Activated CD8-positive, alpha-beta memory T cell treated with anti-CD3 and anti-CD28 coated beads for 36 hours (primary cell): Measurements from ENCODE around the gene STRN. TPM values are rescaled to one million over a fixed set of nuclear protein-coding genes. Genes with fewer than 3 reads are reported as not detected.
"Not testable (repeated sequence)": the region's sequence is repeated elsewhere in the genome, so short reads cannot be mapped to it uniquely, and the experiment has no call there.

Experiments
- CTCF ChIA-PET: fragments of 350-600 bp; sonication (Branson Sonifier 250); formaldehyde crosslinking; loops from one replicate; lab custom pipeline; 2021; ENCODE audit warnings: antibody characterized with exemption; lab: Charles Lee
- POLR2A ChIA-PET: fragments of 350-600 bp; sonication (Branson Sonifier 250); formaldehyde crosslinking; loops from one replicate; lab custom pipeline; 2021; ENCODE audit warnings: antibody characterized with exemption; lab: Charles Lee
- total RNA-seq, 2 experiments: library from RNA; stranded (reverse); gene quantifications; one replicate each; pipeline ENCODE4 v1.2.3, GENCODE V29; 2021

The STRN gene
- total RNA-seq, 2 experiments from 2014 or later = 25.6 to 27.9 TPM

DNA sequence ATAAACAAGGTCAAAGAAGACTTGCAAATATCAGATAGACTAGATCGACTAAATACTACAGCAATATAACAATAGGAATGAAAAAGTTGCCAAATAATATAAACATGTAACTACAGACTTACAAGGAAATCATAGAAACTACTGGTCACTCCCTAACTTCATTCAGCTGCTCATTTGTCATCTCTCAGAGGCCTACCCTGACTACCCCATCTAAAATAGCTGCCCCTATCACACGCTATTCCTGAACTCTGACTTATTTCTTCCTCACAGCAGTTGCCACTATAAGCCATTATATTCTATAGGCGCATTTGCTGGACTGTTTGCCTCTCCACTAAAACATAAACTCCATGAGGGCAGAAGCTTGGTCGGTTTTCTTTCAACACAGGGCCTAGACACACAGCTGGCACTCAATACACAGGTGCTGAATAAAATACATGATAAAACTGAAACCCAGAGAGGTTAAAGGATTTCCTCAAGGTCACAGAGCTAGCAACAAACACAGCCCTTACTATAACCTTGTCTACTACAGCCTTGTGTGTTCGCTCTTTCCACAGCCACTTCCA lies 1.8 kb downstream of the STRN start:
- ChIA-PET POLR2A (no interaction called here), CTCF (no interaction called here)

DNA sequence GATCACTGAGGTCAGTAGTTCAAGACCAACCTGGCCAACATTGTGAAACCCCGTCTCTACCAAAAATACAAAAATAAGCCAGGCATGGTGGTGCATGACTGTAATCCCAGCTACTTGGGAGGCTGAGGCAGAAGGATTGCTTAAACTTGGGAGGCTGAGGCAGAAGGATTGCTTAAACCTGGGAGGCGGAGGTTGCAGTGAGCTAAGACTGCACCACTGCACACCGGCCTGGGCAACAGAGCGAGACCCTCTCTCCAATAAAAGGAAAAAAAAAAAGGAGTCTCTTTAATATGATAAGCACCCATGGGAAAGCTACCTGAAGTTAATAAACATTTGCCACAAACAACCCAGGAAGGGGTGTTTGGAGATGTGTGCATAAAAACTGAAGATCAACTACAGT lies 2.6 kb downstream of the STRN start:
- ChIA-PET CTCF (no interaction called here), POLR2A (interaction anchor here (0.5 kb wide), 1 partner anchor 44 kb away, joined by 3 read pairs; no protein-coding TSS in a partner anchor)

DNA sequence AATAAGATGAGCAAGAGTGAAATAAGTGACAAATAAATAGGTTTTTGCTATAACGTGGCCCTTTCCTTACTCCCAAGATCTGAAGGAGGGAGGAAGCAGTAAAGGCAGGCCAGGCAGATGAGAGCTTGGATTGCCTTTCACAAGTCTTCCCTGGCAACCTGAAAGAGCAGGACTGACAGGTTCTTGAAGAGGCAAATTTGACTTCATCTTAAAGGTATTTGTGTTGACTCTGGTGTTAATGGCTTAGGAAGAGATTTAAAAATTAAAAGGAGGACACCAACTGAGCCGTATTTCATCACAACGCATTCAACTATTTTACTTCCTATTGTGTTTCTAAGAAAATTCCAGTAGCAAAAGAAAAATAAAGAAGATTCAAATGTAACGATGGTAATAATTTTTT lies 3.2 kb downstream of the STRN start:
- POLR2A ChIA-PET = interaction anchor here (0.5 kb wide), 1 partner anchor 43 kb away, joined by 3 read pairs; no protein-coding TSS in a partner anchor
- CTCF ChIA-PET = interaction anchor here (0.6 kb wide), 1 partner anchor 573 kb away, joined by 5 read pairs; no protein-coding TSS in a partner anchor

DNA sequence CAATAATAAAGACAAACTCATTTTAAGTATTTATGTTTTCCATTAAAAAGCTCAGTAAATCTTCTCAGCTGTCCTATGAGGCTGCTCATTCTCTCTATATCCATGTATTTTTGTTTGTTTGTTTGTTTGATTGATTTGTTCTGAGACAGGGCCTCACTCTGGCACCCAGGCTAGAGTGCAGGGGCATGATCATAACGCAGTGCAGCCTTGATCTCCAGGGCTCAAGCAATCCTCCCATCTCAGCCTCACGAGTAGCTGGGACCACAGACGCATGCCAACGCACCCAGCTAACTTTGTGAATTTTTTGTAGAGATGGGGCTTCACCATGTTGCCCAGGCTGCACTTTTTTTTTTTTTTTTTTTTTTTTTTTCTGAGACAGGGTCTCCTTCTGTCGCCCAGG lies 5.6 kb downstream of the STRN start:
- CTCF ChIA-PET = interaction anchor here (1.4 kb wide), 1 partner anchor 10 kb away, joined by 3 read pairs; no protein-coding TSS in a partner anchor
- POLR2A ChIA-PET = no interaction called here

DNA sequence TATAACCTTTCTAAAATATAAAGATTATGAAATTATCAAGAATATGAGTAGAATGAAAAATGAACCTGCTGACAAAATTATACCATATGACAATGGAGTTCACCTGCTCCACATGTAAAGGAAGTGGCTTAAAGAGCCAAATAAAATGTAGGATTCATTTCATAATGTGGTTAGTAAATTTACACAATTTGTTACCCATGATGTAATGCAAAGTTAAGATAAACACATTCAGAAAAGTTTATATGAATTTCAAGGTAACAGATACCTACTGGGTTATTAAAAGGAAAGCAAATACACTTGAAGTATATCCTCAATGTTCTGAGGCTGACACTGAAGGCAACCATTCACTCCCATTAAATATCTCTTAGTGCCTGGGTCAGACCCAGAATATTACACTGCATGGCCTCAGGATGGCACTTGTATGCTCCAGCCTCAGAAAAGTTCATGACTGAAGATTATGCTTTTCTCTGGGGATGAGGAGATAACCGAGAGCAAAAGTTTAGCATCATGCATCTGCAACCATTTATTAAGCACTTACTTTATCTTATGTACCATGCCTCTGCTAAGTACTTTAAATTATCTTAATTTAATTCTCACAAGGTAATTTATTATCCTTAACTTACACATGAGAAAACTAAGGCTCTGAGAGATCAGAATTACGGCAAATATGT lies 6.2 kb downstream of the STRN start:
- CTCF ChIA-PET = interaction anchor here (1.4 kb wide), 1 partner anchor 9 kb away, joined by 3 read pairs; no protein-coding TSS in a partner anchor
- POLR2A ChIA-PET = no interaction called here

DNA sequence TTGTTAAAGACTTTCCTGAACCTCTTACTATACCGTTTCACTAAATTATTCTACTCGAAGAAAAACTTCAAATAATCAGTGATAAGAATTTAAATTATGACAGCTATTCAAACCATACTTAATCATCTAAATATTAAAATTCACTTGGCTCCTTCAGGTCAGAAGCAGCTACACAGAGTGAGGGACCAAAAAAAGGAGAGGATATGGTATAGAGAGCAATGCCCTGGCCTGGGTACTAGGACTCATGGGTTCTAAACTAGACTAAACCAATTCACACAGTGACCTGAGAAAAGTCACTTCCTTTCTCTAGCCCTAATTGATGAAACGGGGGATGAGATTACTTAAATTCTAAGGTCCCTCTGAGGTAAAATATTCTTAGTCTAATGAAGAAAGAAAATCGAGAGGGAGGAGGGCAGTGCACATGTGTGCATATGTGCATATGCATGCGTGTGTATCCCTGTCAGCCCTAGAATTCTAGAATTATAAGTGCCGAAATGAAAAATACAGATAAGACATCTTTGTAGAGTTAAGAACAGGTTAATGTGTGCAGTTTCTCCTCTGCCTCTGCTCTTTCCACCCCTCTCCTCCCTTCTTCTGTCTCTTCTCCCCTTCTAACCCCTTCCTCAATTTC lies 11.2 kb downstream of the STRN start:
- CTCF ChIA-PET = interaction anchor here (0.6 kb wide), 2 partner anchors 82 to 946 kb away, joined by 3 read pairs; no protein-coding TSS in a partner anchor
- POLR2A ChIA-PET = no interaction called here

DNA sequence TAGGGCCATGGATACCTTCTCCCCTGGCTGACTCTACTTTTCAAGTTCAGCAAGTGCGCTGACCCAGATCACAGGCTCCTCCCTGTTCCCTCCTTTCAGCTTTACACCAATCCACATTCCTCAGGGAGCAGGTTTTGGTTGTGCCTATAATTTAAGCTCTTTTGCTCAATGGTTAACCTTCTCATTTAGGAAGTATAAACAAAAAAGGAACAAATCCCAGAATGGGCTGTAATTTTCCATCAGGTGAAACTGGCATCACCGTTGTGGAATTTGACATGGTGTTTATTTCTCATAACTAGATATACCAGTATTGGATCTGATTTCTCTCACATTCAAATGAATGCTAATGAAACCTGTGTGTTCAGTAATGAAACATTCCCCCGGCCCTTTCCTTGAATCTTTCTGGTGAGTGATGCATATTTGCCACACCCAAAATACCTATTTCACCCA lies 13.6 kb downstream of the STRN start:
- ChIA-PET POLR2A (no interaction called here), CTCF (no interaction called here)

DNA sequence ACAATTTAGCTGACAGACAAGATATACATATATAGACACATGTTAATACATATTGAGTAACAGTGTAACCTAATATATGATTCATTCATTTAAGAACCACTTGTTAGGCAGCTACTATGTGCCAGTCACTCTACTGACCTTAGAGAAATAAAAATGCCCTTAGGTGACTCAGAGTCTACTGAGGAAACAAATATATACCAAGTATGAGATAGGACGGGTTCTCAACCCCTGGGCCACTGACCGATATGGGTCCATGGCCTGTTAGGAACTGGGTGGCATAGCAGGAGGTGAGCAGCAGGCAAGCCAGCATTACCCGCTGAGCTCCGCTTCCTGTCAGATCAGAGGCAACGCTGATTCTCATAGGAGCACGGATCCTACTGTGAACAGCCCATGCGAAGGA lies 14.8 kb downstream of the STRN start:
- POLR2A ChIA-PET = no interaction called here
- CTCF ChIA-PET = interaction anchor here (1.1 kb wide), 1 partner anchor 9 kb away, joined by 3 read pairs; no protein-coding TSS in a partner anchor

DNA sequence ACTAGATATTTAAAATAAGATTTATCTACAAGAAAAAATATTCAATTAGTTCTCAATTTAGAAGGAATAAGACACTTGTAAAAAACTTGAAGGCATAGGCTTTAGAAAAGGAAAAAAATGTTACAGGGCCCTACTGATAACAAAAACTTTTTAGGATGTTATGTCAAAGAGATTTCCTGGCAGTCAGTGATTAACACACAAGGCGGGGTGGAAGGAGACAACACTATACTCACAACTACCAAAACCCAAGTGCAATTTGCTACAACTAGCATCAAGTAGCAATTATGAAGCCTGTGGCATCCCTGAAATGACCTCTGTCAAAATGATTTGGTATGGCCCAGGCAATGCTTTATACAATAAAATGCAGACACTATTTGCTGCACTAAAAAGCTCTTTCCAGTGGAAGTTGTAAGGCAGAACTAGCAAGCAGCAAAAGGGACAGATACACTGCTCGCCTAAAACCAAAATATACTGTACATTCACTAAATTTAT lies 15.3 kb downstream of the STRN start:
- POLR2A ChIA-PET = no interaction called here
- CTCF ChIA-PET = interaction anchor here (1.1 kb wide), 1 partner anchor 10 kb away, joined by 3 read pairs; no protein-coding TSS in a partner anchor

DNA sequence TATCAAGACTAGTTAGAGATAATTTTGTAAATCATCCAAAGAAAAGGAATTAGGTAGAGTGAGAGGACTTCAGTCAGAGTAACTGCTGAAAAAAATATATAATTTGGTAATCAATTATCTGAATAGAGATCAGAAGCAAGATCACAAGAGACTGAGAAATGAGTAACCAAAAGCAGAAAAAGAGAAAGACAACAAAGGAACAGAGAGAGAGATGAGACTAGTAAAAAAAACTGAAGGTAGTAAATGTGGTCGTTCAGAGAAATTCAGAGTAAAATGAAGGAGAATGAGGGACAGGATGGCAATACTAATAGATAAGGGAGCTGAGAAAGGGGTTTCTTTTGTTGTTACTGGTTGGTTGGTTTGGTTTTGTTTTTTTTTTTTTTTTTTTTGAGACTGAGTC lies 16.5 kb downstream of the STRN start:
- ChIA-PET POLR2A (interaction anchor here (0.7 kb wide), 1 partner anchor 204 kb away, joined by 3 read pairs; no protein-coding TSS in a partner anchor), CTCF (interaction anchor here (0.7 kb wide), 1 partner anchor 164 kb away, joined by 3 read pairs; no protein-coding TSS in a partner anchor)

DNA sequence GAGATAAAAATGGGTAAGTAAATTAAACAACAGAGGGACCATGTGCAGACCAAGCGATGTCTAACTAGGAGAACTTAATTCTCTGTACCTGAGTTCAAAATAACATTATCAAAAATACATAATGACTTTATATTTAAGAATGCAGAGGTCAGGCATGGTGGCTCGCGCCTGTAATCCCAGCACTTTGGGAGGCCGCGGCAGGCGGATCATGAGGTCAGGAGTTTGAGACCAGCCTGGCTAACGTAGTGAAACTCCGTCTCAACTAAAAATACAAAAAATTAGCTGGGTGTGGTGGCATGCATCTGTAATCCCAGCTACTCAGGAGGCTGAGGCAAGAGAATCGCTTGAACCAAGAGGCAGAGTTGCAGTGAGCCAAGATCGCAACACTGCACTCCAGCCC lies 21.1 kb downstream of the STRN start:
- CTCF ChIA-PET, POLR2A ChIA-PET: not testable (repeated sequence)

DNA sequence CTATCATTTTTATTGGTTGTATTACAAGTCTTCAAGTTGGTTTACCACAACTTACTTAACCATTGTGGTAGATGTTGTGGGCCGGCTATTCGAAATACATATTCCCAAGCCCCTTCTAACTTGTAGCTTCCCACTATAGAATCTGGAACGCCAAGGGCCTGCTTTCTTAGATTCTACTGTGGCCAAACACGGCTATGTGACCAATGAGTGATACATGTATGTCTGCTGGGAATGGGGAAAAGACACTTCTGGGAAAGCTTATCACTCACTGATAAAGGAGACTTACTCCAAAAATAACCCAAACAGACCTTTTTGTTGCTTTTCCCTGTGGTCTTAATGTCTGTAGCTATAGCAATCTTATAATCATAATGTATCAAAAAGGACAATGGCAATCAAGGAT lies 24.5 kb downstream of the STRN start:
- POLR2A ChIA-PET = no interaction called here
- CTCF ChIA-PET = interaction anchor here (0.8 kb wide), 1 partner anchor 10 kb away, joined by 4 read pairs; no protein-coding TSS in a partner anchor

DNA sequence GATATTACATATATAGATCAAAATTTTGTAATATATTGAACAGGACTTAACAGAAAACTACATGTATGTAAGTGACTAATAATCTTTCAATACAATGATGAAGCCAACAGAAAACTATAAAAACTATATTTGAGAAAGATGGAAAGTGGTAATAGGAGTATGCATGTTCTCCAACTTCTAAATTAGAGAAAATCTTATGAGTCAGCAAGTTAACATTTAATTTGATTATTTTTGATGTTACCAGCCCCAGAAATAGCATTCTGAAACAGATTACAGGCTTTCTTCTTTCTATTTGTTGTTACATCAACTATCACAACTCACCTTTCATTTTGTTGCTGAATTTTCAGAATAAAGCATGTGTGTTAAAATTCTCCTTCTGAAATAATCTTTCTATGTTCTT lies 29.8 kb downstream of the STRN start:
- CTCF ChIA-PET, POLR2A ChIA-PET: not testable (repeated sequence)

DNA sequence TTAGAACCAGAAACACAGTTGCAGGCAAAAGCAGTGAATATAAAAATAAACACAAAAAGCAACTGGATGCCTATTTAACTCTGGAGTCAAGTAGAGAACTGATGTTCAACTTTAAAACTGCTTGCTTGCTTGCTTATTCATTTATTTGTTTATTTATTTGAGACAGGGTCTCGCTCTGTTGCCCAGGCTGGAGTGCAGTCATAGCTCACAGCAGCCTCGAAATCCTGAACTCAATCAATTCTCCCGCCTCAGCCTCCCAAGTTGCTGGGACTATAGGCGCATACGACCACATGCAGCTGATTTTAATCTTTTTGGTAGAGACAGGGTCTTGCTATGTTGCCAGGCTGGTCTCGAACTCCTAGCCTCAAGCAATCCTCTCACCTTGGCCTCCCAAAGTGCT lies 34.6 kb downstream of the STRN start:
- CTCF ChIA-PET = interaction anchor here (0.6 kb wide), 1 partner anchor 10 kb away, joined by 4 read pairs; no protein-coding TSS in a partner anchor
- POLR2A ChIA-PET = not testable (repeated sequence)

DNA sequence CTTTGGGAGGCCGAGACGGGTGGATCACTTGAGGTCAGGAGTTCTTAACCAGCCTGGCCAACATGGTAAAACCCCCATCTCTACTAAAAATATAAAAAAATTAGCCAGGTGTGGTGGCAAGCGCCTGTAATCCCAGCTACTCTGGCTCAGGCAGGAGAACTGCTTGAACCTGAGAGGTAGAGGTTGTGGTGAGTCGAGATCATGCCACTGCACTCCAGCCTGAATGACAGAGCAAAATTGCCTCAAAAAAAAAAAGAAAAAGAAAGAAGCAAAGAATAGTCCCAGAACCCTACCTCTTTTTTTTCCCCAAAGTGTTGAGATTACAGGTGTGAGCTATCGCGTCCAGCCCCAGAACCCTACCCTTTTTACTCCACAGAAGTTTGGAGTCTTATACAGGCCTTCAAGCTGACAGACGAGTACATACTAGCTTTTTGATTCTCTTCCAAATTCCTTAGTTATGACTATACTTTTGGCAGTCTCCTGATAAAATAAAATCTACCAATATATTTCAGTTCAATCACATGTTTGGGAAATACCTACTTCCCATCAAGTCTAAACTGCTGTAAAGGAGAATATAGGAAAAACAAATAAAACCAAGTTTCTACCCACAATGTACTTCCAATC lies 35.4 kb downstream of the STRN start:
- CTCF ChIA-PET, POLR2A ChIA-PET: not testable (repeated sequence)

DNA sequence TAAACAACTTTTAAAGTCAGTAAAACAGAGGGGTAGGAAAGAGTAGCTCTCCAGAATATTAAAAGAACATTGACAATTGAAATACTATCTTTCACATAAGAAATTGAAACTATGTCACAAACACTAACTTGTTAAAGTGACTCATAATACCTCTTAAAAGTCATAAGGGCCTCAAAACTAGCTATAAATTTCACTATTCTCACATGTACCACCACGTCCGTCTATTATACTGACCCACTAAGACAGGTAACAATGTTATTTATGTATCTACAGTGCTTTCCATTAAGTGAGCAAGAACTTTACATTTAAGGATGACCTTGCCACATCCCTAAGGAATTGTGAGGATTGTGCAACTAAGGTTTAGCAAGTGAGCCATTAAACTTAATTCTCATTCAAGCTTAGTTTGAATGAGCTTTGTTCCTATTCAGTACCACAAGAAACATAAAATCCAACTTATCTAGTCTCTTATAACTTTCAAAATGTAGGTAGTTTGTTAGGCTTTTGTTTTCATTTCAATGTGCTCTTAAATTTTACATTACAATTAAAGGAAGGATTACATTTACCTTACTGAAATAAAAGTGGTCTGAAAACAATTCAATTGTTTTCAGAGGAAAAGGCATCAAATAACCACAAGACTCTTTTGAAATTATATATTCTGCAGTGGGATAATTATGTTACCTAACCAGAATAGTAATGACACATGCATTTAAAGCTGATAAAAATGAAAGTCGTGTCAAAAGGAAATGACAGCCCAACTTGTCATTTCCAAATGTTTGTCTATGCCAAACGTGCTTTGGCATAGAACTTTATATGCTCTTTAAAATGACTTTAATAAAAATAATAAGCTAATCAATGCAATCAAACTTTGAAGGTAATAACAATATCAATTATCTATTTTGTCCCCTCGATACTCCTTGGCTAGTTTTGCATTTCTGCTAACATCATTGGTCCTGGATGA lies 39.9 kb downstream of the STRN start:
- CTCF ChIA-PET, POLR2A ChIA-PET: not testable (repeated sequence)

DNA sequence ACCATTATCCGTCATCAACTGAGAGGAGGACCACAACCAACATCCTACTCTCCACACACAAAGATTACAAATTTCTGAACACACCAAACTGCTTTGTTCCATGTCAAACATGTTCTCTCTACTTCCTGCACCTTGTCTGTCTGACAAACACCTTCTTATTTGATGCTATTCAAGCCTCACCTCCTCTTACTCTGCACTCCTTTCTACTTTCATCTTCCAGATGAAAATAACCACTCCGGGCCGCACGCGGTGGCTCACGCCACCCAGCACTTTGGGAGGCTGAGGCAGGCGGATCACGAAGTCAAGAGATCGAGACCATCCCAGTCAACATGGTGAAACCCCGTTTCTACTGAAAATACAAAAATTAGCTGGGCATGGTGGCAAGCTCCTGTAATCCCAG lies 43.7 kb downstream of the STRN start:
- POLR2A ChIA-PET, CTCF ChIA-PET: not testable (repeated sequence)

DNA sequence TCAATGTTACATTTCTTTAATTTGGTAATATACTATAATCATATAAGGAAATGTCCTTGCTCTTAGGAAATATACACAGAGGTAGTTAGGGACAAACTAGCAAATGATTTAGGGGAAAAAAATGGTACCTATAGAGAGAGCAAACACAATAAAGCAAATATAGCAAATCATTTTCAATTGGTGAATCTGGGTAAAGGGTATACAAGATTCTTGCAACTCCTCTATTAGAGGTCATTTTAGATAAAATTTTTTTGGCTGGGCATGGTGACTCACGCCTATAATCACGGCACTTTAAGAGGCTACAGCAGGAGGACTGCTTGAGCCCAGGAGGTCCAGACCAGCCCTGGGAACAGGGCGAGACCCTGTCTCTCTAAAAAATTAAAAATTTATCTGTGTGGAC lies 44.4 kb downstream of the STRN start:
- CTCF ChIA-PET = no interaction called here
- POLR2A ChIA-PET = no interaction called here
